Activated CD4-positive, alpha-beta T cell treated with anti-CD3 and anti-CD28 coated beads for 48 hours (primary cell): ENCODE data around the gene STMP1.
"Not testable (repeated sequence)": the region's sequence is repeated elsewhere in the genome, so short reads cannot be mapped to it uniquely, and the experiment has no call there.

ENCODE experiments used
- DNase-seq: peaks from one replicate; pipeline ENCODE4 v3.0.0-alpha.2; 2020

The STMP1 gene

DNA sequence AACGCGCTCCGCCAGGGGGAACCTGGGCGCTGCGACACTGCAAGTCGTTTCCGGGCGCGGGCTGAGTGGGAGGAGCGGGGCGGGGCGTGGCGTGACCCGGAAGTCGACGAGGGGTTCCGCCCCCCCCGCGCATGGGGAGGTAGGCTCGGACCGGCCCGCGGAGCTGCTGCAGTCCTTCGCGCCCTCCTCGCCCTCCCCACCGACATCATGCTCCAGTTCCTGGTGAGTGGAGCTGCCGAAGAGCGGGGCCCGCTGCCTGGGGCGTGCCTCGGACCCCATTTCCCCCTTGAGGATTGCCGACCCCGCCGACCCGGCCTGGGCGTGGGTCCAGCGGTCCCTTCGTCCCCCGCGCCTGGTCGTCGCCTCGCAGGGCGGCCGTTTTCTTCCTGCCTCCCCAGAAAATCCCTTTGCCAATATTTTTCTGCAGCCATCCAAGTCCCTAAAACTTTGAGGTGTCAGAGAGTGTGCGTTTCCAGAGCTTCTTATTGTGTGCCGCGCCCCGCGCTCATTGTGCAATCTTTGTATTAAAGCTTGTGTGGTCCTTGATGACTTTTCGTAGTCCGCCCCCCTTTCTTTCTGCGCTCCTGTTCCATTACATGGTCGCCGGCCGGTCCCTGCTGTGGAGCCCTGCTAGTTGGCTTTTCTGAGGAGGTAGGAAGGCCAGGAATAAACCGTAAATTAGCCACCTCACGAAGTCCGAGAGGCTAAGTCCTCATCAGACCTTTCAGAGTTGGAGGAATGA, at the start of gene STMP1:
Gene STMP1, plus strand, starts transcription at position 142 of the 742 bp plus-strand sequence.
- peak; percentile 98 for DNase-seq

DNA sequence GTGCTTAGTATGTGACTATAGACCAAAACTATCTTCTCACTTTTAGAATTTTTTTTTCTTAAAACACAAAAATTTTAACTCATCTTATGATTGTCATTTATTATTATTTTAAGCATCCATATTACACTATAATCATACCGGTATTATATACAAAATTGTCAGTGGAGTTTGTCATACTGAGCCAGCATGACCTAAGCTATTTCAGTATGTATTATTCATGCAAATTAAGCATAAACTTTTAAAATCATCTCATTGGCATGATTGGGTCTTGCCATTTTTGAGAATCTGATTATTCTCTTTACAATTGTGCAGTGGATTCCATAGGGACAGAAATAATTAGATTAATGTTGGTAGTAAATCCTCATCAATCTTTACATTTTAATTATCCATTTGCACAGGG, 46.2 kb upstream of the STMP1 start:
- DNase-seq, result no peak

DNA sequence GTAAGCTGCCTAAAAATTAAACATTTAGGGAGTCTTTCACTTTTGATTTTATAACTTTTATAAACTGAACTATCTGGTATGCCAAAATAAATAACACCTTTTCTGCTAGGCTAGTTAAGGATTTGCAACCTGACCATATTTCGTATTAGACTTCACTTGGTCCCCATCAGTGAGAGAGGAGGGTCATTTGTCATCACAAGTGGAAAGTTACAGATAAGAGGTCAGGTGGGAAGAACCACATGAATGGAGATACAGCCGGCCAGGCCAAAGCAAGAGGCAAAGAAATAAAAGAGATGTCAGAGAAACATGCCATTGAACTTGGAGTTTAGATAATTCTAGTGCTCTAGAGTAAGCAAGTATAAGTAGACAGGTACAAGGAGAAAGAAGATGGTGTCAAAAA, 44.5 kb upstream of the STMP1 start:
- DNase-seq, result no peak

- DNase-seq, result no peak
Measured at GRCh38 chr7:135618510-135618909, 43.8 kb upstream of the STMP1 start.

DNA sequence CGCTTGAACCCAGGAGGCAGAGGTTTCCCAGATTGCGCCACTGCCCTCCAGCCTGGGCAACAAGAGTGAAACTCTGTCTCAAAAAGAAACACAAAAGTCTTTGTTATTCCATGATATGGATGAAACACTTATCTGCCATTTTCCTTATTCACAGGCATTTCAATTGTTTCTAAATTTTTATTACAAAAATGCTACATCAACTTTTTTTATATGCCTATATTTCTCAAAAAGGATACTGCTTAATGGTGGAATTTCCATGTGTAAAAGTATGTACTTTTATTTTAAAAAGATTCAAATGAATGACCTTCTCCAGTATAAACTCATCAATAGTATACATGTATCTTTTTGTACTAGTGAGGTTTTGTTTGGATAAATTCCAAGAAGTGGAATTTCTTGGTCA, 41.9 kb upstream of the STMP1 start:
- no peak for DNase-seq

- DNase-seq, result peak; percentile 27
Measured at GRCh38 chr7:135620980-135621850, 41.1 kb upstream of the STMP1 start.

GRCh38 chr7:135634191-135634878, 28.0 kb upstream of the STMP1 start:
- DNase-seq, result no peak

GRCh38 chr7:135639690-135640089, 22.6 kb upstream of the STMP1 start:
- DNase-seq, result not testable (repeated sequence)

GRCh38 chr7:135644154-135644553, 18.2 kb upstream of the STMP1 start:
- DNase-seq, result no peak

- DNase-seq, result no peak
Measured at GRCh38 chr7:135644729-135645128, 17.6 kb upstream of the STMP1 start.

DNA sequence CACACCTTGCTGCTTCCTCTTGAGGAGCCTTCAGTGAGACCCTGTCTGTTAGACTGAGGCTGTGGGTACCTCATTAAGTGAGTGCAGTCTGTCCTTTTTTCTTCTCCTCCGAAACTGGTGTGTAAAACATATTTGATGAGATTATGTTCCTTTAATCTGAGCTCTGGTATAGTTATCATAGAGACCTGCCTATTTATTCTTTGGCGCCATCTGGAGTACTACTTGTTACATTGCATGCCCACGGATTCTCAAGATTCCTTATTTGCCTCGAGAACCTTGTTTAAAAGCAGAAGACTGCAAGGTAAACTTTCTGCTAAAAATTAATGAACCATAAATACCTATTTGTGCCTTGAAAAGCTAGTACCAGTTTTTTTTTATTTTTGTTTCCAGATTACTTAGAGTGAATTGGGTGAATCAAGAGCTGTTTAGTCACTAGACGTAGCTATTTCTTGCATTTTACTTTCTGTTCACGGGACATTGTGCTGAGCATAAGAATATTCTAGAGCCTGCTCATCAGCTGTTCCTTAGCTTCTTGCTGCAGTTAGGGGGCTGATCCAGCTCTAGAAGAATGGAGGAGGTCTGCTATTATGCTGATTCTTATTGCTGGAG, 16.9 kb upstream of the STMP1 start:
- DNase-seq, result peak; percentile 8

GRCh38 chr7:135647755-135648154, 14.6 kb upstream of the STMP1 start:
- DNase-seq, result no peak

- no peak for DNase-seq
Measured at GRCh38 chr7:135648235-135648634, 14.1 kb upstream of the STMP1 start.

DNA sequence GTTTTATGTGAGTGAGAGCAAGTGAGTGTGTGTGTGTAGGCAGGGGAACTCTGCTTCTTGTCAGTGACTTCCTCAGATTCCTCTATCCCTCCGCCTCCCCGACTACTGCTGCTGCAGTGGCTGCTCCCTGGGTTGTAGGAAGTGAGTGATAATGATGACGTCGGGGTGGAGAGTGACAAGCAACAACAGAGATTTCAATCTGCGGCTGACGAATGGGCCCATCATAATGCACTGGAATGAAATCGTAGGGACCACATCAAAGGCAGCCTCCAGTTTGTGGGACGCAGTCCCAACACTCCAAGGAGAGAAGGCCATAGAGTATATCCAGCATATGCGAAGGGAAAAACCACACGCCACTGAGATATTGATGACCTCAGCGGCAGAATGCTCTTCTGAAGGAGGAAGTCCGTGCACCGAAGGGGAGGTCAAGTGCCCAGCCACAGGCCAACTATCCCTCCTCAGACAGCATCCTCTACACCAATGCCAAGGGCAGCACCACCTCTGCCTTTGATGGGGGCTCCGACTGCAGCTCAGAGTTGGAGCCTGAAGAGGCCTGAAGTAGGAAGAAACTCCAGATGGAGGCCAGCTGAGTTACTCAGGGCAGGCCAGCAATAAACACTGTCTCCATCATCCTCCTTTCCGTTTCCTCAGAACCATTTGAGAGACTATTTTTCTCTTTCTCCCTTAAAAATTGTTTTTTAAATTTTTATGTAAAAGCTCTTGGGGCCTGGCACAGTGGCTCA, 11.3 kb upstream of the STMP1 start:
- no peak for DNase-seq

DNA sequence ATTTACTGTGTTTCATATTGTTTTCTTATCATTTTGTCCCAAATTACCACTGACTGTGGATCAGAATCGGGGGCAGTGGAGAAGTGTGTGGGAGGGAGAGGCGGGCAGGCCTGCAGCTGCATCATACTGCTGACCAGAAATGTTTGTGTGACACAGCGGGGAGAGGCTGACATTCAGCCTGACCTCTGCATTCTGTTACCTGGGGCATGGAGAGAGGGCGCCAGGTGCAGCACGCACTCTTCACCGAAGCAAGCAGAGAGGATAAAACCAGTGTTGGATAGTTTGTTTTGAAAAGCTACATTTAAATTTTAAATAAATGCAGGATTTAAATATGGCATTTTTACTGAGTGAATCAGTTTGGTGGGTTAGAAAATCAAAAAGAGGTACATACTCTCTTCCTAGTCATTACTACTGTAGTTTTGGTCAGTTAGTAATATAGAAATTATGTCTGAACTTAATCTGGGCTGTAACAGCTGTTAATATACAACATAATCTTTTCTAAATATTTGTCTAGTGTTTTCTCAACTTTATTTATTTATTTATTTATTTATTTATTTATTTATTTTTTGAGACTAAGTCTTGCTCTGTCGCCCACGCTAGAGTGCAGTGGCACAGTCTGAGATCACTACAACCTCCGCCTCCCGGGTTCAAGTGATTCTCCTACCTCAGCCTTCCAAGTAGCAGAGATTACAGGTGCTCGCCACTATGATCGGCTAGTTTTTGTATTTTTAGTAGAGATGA, 8.8 kb upstream of the STMP1 start:
- no peak for DNase-seq

GRCh38 chr7:135658564-135658963, 3.8 kb upstream of the STMP1 start:
- DNase-seq, result no peak

DNA sequence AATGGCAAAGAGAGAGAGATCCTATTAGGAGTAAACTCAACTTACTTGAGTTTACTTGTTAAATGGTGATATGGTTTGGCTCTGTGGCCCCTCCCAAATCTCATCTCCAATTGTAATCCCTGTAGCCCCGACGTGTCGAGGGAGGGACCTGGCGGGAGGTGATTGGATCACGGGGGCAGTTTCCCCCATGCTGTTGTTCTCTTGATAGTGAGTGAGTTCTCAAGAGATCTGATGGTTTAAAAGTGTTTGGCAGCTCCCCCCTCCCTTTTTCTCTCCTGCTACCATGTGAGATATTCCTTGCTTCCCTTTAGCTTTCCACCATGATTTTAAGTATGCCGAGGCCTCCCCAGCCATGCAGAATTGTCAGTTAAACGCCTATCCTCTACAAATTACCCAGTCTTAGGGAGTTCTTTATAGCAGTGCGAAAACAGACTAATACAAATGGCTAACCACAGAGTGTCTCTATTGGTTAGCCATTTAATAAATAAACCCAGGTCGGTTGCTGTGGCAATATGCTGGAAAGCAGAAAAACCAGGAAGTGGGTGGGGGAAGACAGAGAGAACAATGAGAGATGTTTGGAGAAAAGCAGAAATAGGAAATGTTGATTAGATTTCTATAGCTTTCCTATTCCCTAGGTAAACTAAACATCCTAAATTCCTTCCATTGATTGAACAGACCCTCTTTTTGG, 3.0 kb upstream of the STMP1 start:
- DNase-seq, result no peak

GRCh38 chr7:135661311-135662122, 797 bp upstream of the STMP1 start:
- DNase-seq, result no peak

DNA sequence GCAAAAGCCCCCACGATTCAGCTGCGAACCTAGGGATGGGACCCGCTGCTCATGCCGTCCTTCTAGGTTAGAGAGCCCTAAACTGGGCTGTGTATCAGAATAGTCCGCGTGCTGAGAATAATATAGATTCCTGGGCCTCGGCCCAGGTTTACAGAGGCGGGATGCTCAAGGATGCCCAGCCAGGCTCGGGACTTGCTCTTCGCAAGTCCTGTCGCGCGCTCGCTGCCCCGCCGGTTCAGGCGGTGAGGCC, 266 bp upstream of the STMP1 start:
- no peak for DNase-seq

- peak; percentile 3 for DNase-seq
Measured at GRCh38 chr7:135664046-135664589, 1.8 kb downstream of the STMP1 start.
